Stimulated activated CD8-positive, alpha-beta memory T cell treated with anti-CD3 and anti-CD28 coated beads, Interleukin-12 subunit alpha, Interleukin-12 subunit beta, amount 100 ng/mL, for 1 hour (primary cell): ENCODE data around the gene SLC25A4.

Source experiments
- DNase-seq: peaks from one replicate; pipeline ENCODE4 v3.0.0-alpha.2; 2020; ENCODE audit warnings: low read depth

SLC25A4 gene

DNA sequence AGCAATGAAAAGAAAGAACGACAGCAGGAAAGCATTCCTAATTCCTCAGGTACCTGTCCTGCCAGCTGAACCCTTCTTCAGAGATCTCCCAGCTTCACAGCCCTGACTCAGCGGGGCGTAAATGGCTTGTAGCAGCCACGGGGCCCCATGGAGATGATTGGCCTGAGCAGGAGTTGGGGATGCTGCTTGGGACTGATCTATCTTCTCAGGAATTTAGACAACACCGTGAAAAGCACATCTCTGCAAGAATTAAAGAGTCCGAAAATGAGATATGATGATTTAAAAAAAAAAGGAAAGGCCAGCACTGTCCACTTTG lies 22.5 kb upstream of the SLC25A4 start:
- DNase-seq = no peak

DNA sequence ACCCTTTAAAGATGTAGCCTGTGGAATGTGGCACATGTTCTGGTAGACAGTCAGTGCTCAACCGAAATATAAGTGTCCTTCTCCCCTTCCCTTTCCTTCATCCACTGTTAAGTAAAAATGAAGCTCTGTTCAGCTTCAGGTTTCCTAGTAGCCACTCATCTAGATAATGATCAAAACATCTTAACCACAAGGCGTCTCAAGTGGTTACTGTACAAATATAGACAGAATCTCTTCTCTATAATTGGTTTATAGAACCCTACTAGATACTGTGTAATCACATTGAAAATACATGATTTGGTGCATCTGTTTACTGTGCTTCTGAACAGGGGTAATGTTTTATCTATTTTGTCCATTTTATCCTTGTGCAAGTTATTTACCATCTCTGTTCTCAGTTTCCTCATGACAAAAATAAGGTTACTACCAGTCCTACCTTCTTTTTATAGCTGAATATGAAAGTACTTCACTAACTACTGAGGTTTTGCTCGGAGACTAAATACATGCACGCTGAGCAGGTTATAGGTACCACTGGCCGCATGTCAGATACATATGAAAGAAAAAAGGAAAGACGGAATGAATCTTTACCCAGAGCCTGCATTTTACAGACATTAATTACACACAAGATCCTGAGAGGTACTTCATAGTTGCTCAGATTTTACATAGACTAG lies 20.3 kb upstream of the SLC25A4 start:
- DNase-seq = no peak

GRCh38 chr4:185124006-185124405 lies 19.1 kb upstream of the SLC25A4 start:
- no peak for DNase-seq

DNA sequence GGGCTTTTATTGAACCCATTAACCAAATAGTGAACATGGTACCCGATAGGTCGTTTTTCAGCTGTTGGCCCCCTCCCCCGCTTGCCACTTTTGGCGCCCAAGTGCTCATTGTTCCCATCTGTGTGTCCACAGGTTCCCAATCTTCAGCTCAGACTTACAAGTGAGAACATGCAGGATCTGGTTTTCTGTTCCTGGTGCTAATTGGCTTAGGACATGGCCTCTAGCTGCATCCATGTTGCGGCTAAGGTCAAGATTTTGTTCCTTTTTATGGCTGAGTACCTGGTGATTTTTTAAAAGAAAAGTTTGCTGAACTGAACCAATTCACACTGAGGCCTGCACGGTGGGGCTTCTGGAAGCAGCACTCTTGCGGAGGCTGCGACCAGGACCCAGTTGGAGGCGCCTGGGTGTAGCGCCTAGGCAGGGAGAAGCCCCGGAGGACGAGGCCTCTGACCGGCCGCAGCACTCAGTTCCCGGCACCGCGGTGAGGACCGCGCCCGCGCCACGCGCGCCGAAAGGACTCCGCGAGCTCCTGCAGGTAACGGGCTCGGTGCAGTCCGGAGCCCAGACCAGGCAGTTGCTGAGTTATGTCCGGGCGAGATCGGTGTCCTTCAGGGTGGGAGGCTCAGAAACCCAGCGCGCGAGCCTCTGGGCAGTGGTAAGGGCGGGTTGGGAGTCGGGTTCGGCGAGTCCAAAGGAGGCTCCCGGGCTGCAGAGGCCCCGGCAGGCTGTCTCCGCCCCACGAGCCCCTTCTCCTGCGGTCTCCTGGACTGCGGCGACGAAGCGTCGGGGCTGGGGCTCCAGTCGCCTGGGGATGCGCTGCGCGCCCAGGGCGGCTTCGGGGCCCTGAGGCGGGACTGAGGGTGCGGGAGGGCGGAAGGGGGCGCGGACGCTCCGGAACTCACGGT lies 15.8 kb upstream of the SLC25A4 start:
- no peak for DNase-seq

DNA sequence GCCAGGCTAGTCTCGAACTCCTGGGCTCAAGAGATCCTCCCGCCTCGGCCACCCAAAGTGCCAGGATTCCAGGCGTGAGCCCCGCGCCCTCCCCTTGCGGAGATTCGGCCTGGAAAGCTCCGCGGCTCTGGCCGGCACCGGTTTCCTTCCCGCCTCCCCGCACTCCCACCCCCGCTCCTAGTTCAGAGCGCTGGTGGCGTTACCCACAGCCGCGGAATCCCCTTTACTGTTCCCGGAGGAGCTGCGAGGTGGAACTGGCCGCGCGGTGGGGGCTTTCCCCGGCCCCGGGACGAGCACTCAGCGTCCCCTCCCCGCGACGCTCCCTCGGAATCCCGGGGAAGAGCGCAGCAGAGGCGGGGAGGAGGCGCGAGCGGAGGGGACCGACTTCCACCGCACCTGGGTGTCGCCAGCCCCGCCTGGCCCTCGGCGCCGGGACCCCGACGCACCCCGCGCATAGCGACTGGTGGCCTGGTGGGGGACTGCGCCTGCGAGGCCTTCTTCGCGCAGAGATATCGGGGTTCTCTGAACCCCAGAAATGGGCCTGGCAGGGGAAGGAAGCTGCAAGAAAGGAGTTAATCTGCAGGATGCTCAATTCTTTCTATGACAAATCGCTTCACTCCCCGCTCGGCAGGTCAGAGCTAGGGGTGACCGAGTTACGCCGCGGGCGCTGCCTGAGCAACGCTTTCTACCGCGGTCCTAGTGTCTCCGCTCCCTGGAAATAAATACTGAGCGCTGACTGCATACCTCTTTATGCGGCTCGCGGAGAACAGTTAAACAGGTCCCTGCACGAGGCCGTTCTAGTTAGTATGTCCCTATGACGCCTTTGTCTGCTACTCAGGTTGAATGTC lies 14.6 kb upstream of the SLC25A4 start:
- no peak for DNase-seq

DNA sequence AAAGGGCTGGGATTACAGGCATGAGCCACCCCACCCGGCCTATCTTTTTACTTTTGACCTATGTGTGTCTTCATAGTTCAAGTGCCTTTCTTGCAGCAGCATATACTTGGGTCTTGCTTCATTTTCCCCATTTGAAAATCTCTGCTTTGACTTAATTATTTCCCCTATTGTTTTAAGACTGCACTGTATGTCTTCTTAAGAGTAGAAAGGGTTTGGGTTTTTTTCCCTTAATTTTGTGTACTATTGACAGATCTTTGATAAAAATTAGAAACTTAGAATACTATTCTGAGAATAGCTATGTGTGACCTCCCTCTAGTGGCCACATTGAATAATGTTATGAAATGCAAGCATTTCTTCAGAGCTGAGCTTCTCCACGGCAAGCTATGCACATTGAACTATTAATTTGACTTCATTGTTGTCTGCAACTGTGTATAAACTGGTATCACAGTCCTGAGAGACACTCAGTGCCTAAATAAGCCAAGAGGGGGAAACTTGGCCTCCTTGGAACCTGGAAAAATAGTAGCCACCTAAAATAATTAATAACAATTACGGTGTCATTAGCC lies 8.7 kb upstream of the SLC25A4 start:
- no peak for DNase-seq

DNA sequence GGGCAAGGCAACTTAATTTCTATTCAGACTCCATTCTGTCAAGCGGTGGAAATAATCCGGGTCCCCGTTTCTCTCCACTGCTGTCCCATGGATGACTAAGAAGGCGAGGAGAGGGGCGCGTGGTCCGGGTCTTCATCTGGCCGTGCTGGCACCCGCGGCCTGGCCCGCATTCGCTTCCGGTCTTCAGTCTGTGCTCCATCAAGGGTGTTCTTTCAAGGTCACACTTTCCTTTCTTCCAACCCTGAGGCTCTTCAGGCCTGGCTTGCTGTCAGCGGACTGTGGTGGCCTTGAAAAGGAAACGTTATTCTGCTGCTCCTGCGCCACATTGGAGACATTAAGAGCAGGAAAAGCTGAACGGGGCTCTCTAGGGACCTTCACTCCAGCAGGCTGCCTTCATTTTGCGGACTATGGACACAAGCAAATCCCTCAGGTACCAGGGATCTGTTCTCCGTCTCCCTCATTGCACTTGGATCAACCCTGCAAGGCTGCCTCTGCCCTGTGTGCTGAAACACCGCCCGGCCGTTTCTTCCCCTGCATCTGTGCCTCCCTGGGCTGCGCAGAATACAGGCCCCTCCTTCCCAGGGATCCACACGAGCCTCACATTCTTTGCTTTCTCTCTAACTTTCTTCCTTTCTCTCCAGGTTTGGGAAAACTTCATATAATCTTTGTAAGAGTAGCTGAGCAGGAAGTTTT lies 5.7 kb upstream of the SLC25A4 start:
- no peak for DNase-seq

DNA sequence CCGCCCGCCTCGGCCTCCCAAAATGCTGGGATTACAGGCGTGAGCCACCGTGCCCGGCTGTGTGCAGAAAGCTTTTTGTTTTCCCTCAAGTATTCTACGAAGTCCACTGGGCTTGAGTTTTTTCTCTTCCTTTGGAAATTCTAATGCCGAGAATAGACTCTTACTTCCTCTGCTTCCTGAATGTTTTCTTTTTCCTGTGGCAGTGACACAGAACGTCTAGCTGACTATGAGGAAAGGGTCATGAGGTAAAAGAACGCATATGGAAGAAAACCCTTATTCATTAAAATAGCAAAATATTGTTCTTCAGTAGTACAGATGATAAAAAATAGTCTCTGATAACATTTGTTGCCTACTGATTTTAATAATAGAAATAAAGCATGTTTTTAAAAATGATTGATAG lies 4.9 kb upstream of the SLC25A4 start:
- no peak for DNase-seq

DNA sequence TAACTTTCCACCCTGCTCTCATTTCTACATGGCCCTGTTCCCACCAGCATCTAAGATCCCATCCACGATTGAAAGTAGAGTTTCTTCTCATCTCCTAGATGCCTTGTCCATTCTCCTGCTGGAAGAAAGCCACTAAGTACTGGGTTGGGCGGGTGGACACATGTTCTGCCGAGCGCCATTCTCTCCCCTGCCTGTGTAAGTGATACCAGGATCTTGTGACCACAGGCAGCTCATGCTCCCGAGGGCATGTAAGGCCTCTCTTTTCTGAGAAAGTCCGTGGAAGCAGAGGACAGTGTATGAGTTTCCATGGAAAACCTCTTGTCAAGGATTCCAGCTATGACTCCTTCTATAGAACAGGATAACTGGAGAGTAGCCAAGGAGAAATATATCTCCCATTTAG lies 3.3 kb upstream of the SLC25A4 start:
- DNase-seq = no peak

GRCh38 chr4:185141777-185142176 lies 1.3 kb upstream of the SLC25A4 start:
- no peak for DNase-seq

DNA sequence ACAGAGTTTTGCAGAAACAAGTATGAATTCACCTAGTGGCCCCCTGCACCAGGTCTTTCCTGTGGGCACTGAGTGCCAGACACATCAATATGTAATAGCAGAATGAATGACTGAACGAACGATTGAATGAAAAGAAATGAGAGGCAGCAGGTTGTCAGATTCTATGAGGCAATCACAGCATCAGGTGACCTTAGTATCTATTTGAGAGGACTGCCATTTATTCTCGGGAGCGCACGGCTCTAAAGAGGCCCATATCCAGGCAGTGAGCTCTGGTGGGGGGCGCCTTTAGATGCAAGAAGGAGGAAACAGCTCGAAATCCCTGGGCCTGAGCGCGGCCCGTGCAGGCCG lies 528 bp upstream of the SLC25A4 start:
- DNase-seq = no peak

- no peak for DNase-seq
Observed at GRCh38 chr4:185143601-185143969, 519 bp downstream of the SLC25A4 start.

DNA sequence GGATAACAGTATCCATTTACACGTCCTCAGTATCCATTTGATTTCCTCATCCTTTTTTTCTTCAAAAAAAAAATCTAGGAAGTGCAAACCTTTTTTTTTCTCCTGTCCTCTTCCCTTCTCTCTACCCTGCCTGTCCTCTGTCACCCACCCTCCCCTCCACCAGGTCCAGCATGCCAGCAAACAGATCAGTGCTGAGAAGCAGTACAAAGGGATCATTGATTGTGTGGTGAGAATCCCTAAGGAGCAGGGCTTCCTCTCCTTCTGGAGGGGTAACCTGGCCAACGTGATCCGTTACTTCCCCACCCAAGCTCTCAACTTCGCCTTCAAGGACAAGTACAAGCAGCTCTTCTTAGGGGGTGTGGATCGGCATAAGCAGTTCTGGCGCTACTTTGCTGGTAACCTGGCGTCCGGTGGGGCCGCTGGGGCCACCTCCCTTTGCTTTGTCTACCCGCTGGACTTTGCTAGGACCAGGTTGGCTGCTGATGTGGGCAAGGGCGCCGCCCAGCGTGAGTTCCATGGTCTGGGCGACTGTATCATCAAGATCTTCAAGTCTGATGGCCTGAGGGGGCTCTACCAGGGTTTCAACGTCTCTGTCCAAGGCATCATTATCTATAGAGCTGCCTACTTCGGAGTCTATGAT lies 1.7 kb downstream of the SLC25A4 start:
- no peak for DNase-seq

- DNase-seq = no peak
Observed at GRCh38 chr4:185145572-185145971, 2.5 kb downstream of the SLC25A4 start.

DNA sequence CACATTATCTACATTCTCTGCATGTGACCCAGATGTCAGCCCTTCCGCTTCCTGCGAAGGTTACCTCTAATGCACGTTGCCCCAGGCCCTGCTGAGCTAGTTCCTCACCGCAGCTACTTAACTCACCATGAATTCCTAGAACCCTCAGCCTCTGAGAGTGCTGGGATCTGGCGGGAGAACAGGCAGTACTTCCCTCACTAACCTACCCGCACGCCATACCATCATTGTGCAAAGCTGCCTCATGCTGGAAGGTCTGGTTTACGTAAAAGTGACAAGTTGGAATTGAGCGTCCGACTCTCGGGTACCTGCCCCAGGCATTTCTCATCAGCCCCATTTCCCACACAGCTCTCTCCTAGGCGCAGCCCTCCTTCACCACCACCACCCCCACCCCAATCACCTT lies 6.3 kb downstream of the SLC25A4 start:
- no peak for DNase-seq

DNA sequence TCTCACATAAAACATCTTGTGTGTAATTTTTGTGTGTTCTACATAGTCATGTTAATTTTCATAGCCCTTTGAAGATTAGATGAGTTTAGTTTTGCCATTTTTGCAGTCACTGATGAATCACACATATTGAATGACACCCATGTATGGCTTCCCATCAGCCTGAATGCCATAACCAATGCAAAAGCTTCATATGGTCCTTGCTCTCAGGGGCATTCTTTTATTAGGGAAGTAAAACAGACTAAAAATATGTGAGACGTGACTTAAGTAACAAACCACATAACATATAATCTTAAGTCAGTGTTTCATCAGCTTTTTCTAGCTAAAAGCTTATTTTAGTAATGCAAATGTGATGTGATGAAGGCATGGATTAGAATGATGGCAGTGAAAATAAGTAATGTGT lies 8.2 kb downstream of the SLC25A4 start:
- no peak for DNase-seq

DNA sequence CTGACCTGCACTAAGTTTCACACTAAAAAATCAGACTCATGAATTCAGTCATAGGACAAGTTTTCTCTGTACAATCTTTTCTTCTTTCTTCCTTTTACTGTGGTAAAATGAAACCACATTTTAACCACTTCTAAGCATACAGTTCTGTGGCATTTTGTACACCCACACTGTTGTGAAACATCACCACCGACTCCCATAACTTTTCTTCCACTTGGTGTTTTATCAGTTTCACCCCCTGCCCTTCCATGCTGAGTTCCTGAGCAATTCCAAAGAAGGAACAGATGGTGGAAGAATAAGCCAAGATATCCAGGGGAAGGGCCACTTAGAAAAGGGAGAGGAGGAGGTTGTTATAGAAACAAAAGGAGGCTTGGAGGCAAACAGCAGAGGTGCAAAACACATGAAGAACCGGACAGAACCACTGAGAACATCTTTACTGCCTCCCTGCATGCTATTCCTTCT lies 22.6 kb downstream of the SLC25A4 start:
- no peak for DNase-seq

GRCh38 chr4:185167234-185167633 lies 24.2 kb downstream of the SLC25A4 start:
- DNase-seq = no peak

DNA sequence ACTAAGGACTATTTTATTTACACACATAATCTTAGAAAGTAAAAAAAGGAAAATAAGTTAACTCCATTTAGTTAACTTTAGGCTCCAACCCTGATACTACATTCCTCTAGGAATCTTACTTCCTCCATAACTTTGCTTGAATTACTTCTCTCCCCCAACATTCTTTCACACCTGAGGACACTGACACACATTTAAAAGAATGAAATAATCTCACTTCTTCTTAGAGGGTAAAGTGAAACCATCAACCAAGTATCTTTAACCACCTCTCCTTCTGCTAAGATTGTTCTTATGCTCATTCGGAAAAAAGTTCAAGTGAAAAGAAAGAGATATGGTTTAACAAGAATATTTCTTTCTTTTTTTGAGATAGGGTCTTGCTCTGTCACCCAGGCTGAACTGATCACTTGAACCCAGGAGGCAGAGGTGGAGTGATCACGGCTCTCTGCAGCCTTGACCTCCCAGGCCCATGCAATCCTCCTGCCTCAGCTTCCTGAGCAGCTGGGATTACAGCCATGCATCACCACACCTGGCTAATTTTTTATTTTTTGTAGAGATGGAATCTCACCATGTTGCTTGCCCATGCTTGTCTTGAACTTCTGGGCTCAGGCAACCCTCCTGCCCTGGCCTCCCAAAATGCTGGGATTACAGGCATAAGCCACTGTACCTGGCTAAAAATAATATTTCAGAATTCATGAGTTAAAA lies 28.5 kb downstream of the SLC25A4 start:
- DNase-seq = no peak

DNA sequence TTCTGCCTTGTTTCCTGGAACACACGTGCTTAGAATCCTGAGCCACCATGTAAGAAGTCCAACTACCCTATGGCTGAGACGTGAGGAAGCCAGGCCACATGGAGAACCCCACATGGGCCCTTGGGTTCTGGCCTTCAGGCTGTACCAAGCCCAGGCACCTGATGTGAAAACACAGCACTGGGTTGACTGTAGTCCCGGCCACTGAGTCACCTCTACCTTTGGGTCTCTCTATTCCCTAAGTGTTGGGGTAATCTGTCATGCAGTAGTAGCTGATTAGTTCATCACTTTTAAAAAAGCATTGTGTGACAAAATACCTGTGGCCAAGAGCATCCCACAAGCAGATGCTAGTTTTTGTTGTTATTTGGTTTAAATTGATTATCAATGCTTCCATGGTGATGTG lies 36.4 kb downstream of the SLC25A4 start:
- DNase-seq = no peak

DNA sequence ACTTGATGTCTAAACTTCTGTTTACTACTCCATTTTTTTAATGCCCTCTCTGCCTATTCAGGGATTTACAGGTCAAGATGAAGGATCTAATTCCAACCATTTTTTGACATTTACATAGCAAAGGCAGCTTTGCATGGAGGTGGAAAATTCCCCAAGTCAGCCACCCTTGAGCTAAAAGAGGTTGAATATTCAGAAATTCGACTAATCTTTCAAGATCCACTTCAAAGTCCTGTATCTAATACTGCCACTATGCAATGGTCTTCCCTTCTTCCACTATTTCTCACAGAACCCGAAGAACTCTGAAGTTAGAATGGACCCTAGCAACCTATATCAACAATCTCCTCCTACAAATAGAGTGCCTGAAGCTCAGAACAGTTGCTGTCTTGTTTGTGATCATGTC lies 39.2 kb downstream of the SLC25A4 start:
- no peak for DNase-seq
